Sciatic nerve (tissue), 2 donors: ENCODE results near the gene PTPRD. TPM values are rescaled to one million over a fixed set of nuclear protein-coding genes. Genes with fewer than 3 reads are reported as not detected.
A peak's percentile ranks its signal among the peaks of the same experiment; 100 is the strongest.

Experiments
- ATAC-seq: fragments of 200-7000 bp; cut with Tn5 transposase; one replicate; pipeline ENCODE4 v1.9.1; 2020; ENCODE audit warnings: mild to moderate bottlenecking, moderate library complexity
- DNase-seq: peaks from one replicate; pipeline ENCODE4 v3.0.0-alpha.2; 2020; ENCODE audit warnings: low spot score
- intact Hi-C: fragments of 100-400 bp; cut with DNase I; formaldehyde crosslinking; loops from one replicate; pipeline ENCODE4 v1.14.2; 2022
- total RNA-seq: library from RNA; stranded (reverse); fragmentation: NEBNext Ultra II Directional; extraction: Animal tissue kit (Norgen Biotek cat#: 25700); gene quantifications from one replicate; pipeline ENCODE4 v1.2.1, GENCODE V29; 2021
- donor health status: DM: no; HTN: no; CAD: no.
- donor health status: DM: no; HTN: no; CAD: no.

PTPRD gene
- total RNA-seq, 1 donor from 2014 or later, result 4.7 TPM

- intact Hi-C loops, result no loop called here
- DNase-seq (no peak), ATAC-seq (no peak)
Observed at GRCh38 chr9:8782237-8782636, 1830.6 kb downstream of the PTPRD start.

- intact Hi-C loops, result no loop called here
- DNase-seq, result no peak
- no peak for ATAC-seq
Observed at GRCh38 chr9:8781458-8781857, 1831.3 kb downstream of the PTPRD start.

DNA sequence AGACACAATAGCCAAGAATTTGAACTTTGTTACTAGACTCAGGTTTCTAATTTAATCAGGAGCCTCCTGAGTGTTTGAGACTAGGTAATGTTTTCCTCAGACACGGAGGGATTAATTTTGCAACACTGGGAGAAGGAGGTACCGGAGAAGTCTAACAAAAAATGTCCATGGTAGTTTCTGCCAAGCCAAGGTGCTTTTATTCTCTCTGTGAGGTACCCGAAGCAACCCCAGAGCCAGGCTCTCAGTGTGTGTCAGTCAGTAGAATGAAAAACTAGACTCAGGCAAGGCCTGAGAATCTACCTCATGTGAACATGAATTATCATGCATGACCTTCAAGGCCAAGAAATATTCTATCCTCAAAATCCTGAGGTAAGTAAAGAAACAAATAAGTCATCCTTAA is 1832.4 kb downstream of the PTPRD start:
- intact Hi-C loops, result no loop called here

GRCh38 chr9:8779478-8779877 is 1833.3 kb downstream of the PTPRD start:
- DNase-seq (no peak), ATAC-seq (no peak)
- intact Hi-C loops, result no loop called here

More for the DNA sequence above, 1832.4 kb downstream of the PTPRD start:
- no peak for DNase-seq
- no peak for ATAC-seq

DNA sequence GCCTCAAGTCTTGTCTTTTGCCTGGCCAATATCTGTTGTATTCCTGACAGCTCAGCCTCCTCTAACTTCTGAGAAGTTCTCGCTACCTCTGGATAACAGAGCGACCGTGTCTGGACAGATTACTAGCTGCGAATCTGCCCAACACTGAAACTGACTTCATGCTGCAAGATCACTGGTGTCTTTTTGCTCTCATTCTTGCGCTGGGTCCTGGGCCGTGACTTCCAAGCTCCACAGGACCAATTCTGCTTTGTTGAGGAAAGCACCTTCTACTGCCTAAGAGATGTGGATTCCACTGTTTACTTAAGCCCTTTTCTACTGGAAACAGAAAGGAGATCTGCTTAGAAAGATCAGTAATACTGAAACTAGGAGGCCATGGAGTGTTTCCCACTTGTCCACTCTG is 1834.4 kb downstream of the PTPRD start:
- DNase-seq, result no peak
- intact Hi-C loops, result no loop called here
- no peak for ATAC-seq

DNA sequence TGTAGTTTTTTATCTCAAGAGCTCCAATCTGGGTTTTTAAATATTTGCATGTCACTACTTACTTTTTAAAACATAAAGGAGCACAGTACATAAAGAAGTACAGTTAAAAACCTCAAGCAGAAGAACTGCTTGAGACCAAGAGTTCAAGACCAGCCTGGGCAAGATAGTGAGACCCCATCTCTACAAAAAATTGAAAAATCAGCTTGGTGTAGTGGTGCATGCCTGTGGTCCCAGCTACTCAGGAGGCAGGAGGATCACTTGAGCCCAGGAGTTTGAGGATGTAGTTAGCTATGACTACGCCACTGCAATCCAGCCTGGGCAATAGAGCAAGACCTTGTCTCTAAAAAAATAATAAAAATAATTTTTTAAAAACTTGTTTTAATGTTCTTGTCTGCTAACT is 1840.5 kb downstream of the PTPRD start:
- ATAC-seq (no peak), DNase-seq (no peak)
- intact Hi-C loops, result no loop called here

DNA sequence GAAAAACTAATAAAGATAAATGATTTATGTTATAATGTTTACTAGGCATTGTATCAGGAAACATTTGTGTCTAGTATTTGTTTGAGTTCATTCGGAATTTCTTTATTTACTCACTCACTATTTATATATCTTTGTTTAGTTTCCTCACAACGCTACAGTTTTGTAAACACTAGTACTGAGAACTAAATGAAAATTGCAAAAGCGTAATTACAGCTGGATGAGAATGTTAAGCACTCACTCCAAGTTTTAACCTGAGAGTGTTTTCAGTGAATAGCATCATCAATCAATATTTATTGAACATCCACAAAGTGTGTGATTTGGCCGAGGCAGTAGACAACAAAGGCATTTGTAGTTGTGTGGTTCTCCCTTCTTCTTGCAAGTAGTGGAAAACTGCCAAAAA is 1843.6 kb downstream of the PTPRD start:
- intact Hi-C loops, result no loop called here
- DNase-seq, result no peak
- ATAC-seq, result no peak

GRCh38 chr9:8766096-8766495 is 1846.7 kb downstream of the PTPRD start:
- intact Hi-C loops, result no loop called here
- DNase-seq (no peak), ATAC-seq (no peak)

DNA sequence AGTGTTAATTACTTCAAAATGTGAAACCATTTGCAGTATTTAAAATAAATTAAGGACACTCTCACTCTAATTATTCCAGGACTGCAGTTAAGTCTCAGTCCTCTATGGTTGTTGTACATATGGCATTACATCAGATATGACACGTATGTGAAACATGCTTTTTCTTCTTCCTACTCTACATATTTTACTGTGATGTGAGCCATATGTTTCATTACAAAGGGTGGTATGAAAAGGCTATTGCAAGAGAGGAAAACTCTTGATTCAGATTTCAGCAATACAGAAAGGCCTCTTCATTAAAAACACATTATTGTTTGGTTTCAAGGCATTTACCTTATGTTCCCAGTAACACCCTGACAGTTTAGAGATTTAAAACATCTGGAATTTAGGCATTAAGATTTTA is 1848.8 kb downstream of the PTPRD start:
- intact Hi-C loops, result no loop called here
- DNase-seq (no peak), ATAC-seq (no peak)

- ATAC-seq (no peak), DNase-seq (no peak)
- intact Hi-C loops, result no loop called here
Observed at GRCh38 chr9:8762479-8763085, 1850.2 kb downstream of the PTPRD start.

- intact Hi-C loops, result no loop called here
- ATAC-seq, result no peak
Observed at GRCh38 chr9:8760000-8760767, 1852.6 kb downstream of the PTPRD start.

GRCh38 chr9:8757881-8758280 is 1854.9 kb downstream of the PTPRD start:
- no peak for ATAC-seq
- DNase-seq, result no peak
- intact Hi-C loops, result no loop called here

More at GRCh38 chr9:8760000-8760767, 1852.6 kb downstream of the PTPRD start:
- no peak for DNase-seq

DNA sequence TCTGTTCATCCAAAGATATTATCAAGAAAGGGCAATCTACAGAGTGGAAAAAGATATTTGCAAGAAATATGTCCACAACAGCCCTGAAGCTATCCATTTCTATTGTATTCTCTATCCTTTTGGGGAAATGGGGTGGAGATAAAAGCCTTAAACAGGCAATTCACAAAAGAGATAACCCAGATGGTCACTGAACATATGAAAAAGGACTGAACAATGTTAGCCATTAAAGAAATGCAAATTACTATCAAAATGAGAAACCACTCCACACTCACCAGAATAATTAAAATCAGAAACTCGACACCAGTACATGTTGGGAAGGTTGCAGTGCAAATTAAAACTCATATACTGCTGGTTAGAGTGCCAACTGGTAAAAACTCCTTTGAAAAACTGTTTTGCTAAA is 1858.1 kb downstream of the PTPRD start:
- ATAC-seq (no peak), DNase-seq (no peak)
- intact Hi-C loops, result no loop called here

DNA sequence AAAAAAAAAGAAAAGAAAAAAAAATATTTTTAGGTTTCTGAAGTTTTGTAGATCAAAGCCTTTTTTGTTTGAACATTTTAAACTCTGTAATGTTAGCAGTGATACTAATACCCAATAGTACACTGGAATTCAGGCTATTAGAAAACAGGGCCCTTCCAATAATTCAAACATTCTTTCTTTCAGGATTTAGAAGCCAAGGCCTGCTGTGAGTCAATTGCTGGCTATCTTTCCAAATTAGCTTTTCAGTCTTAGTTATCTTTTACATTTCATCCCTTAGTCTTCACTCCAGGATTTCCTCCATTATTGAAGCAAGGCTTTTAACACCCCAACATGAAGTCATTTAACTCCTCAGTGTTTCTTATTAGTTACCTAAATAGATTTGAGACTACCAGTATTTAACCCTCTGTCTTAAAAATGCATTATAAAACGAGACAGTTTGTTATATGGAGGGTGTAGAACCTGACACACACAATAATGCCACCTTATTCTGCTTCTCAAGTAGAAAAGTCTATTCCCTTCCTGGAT is 1861.3 kb downstream of the PTPRD start:
- no peak for DNase-seq
- intact Hi-C loops, result no loop called here
- no peak for ATAC-seq

DNA sequence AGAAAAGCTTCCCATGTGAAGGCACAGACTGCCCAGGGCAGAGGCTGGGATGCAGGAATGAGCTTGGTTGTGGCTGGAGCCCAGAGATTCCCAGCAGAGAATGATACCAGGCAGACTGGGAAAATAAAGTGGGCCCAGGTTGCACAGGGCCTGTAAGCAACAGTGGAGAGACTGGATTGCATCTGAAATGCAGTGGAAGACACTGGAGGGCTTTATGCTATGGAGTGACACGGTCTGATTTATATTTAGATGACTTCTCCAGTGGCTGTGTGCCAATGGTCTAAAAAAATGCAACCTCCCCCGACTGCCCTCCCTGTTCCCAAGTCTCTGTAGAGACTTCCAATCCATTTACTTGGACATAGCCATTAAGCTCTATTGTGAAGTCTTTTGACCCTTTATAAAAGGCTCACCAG is 1862.2 kb downstream of the PTPRD start:
- ATAC-seq, result no peak
- intact Hi-C loops, result no loop called here
- no peak for DNase-seq

DNA sequence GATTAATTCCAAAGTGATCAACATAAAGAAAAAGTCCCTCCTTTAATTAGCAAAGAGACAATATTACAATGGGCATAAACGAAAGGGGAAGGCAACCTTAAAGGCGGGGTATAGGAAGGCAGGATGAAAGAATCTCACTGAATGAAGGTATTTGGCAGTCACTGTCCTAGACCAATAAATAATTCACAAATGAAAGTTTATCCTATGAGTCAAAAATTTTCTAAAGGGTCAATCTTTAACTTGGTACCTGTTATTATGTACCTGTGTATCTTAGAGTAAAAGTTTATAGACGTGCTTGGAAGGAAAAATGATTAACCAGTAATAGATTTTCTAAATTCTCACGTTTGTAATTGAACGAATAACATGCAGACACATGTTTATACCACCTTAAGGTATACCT is 1867.5 kb downstream of the PTPRD start:
- intact Hi-C loops, result loop anchor here (5.0 kb wide), 1 partner anchor 1048 kb away; no protein-coding TSS in a partner anchor
- ATAC-seq (no peak), DNase-seq (no peak)

DNA sequence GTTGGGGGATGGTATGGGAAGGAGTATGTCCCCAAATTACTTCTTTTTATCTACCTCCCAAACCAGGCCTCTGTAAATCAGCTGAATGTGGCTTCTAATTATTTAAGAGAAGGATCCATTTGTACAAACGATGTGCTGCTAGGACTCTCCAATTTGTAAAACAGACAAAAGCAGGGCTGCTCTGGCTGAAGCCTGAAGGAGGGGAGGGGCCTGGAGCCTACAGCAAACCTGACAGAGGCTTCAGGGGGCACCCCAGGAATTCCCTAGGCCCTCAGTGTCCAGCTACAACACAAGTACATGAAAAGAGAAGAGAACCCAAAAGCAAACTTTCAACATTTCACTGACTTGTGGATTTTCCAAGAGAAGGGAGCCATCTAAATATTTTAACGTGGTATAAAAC is 1873.9 kb downstream of the PTPRD start:
- no peak for DNase-seq
- no peak for ATAC-seq
- intact Hi-C loops, result no loop called here

GRCh38 chr9:8736805-8737204 is 1876.0 kb downstream of the PTPRD start:
- intact Hi-C loops, result no loop called here
- DNase-seq, result no peak
- ATAC-seq, result no peak

DNA sequence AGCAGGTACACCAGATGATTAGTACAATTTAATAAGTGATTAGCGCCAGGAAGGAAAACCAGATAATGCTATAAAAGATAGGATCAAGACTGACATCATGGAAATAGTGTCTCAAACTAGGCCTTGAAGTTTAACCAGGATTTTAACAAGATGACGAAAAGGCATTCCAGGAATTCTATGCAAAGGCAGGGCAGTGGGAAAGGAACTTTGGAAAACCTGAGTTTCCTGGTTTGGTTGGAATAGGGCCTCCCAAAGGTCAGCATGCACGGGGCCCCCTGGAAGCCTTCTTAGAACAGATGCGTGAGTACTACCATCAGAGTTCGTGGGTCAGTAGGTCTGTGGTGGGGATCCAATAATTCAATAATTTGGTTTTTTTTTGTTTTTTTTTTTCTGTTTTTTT is 1878.0 kb downstream of the PTPRD start:
- intact Hi-C loops, result no loop called here

DNA sequence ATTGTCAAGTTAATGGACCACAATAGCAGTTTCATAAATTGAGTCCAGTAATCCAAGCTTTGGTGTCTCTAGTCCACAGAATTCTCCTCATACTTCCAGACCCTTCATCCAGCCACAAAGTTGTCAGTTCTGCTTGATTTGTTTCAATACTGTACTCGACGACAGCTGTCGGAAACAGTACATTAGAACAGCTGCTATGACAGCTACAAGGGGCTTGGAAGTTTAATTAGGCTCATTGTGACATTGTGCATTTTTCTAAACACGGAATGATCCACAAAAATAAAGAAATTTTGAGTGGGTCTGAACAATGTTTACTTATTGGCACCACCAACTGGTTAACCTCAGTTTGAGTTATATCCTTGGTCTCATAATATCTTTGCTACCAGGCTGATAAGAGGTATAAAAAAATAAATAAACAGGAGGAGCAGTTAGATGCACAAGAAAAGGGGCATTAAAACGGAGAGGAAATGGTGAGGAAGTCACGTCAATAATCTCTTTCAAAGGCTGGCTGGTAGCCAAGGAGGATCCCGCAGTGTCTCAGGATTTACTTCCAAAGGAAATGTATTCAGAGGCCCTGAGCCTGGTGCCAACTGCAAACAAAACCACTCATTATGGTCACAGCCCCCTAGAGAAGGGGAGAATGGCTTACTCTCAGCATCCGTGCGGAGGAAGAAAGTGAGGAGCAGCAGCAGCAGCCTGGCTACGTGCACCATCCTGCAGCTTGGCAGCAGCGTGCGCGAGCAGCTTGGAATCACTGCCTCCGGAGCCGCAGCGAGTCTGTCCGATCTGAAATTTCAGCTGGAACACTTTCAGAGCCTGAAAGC is 1879.5 kb downstream of the PTPRD start:
- peak; percentile 84 for ATAC-seq
- intact Hi-C loops, result no loop called here
- DNase-seq, result no peak

More for the DNA sequence above, 1878.0 kb downstream of the PTPRD start:
- DNase-seq (no peak), ATAC-seq (peak; percentile 78)
